ENCODE results near the gene BTBD18.

- TF ChIP-seq CTCF (IDR thresholded peaks at IDR 0.05) (peak; percentile 24; the same call in 1 of the 2 replicates), ATF1 (CRISPR knock-in tag; IDR thresholded peaks at IDR 0.05) (no peak), ZNF219 (CRISPR knock-in tag; IDR thresholded peaks at IDR 0.05; ENCODE audit: borderline replicate concordance) (no peak), ATF3 (CRISPR knock-in tag; conservative IDR thresholded peaks at IDR 0.05) (no peak), USF2 (CRISPR knock-in tag; IDR thresholded peaks at IDR 0.05) (no peak), TCF7 (CRISPR knock-in tag; IDR thresholded peaks at IDR 0.05; ENCODE audit: low read depth) (no peak), KAT7 (CRISPR knock-in tag; IDR thresholded peaks at IDR 0.05; ENCODE audit: borderline replicate concordance) (no peak), RORB (CRISPR knock-in tag; IDR thresholded peaks at IDR 0.05) (no peak), MLX (CRISPR knock-in tag; IDR thresholded peaks at IDR 0.05) (no peak), ATF6 (CRISPR knock-in tag; IDR thresholded peaks at IDR 0.05) (no peak), ZNF416 (CRISPR knock-in tag; IDR thresholded peaks at IDR 0.05) (no peak), RELA (CRISPR knock-in tag; IDR thresholded peaks at IDR 0.05; ENCODE audit: borderline replicate concordance) (no peak)
Measured at GRCh38 chr11:57751676-57752253, at the start of gene BTBD18.
